ENCODE measurements around the gene COL20A1. TPM values are rescaled to one million over a fixed set of nuclear protein-coding genes. Genes with fewer than 3 reads are reported as not detected.

Gene COL20A1
- total and polyA plus RNA-seq, 2 of the 13 experiments (the other 11 are each of a cell fraction or from before 2014, with no cell fraction given), result not detected

DNA sequence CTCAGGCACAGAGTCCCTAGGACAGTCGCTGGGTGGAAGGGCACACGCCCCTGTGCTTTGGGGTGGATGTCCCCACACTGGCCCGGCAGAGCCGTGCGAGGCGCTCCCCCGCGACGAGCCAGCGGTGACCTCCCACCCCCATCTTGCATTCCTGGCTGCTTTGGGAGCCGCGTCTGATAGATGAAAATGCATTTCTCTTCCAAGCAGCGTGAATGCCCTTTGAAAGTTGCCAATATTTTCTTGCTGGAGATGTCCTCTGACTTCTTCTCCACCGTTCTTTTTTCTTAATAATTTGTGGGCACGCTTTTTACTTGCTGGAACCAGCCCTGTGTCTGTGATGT is 29.9 kb downstream of the COL20A1 start (continued):
- no peak for TF ChIP-seq KLF15 (CRISPR knock-in tag; IDR thresholded peaks at IDR 0.05; ENCODE audit: borderline replicate concordance)

DNA sequence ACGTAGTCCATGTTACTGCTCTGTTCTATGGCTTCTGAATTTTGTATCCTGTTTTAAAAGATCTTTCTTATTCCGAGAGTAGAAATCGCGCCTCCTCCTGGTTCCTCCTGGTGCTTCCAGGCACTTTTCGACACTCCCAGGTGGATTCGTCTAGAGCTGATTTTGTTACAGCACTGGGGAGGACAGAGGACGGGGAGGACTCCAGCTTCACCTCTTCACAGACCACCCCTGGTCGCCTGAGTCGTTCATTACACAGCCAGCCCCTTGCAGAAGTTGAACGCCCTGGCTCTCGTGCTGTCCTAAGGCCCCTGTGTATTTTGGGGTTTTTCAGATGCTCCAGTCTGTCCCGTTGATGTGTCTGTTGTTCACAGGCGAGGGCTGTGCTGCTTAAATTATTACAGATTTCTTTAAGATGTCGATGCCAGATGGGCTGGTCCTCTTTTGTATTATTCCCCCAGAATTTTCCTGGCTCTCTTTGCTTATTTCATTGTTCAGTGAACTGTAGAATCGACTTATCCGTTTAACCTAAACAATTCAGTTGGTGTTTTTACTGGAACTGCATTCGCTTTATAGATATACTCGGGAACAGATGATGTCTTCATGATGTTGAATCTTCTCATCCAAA is 30.5 kb downstream of the COL20A1 start:
- TF ChIP-seq EZH2 (conservative IDR thresholded peaks at IDR 0.05; ENCODE audit: low read depth, low read length) (no peak), MTERF4 (CRISPR knock-in tag; IDR thresholded peaks at IDR 0.05) (no peak), THAP9 (CRISPR knock-in tag; IDR thresholded peaks at IDR 0.05; ENCODE audit: borderline replicate concordance) (no peak), ZNF263 (CRISPR knock-in tag; IDR thresholded peaks at IDR 0.05) (peak; percentile 69), NFYC (CRISPR knock-in tag; IDR thresholded peaks at IDR 0.05) (no peak), NCOA2 (CRISPR knock-in tag; IDR thresholded peaks at IDR 0.05) (no peak), CTCF (CRISPR knock-in tag; IDR thresholded peaks at IDR 0.05) (peak; percentile 18; the same call in 1 of the 2 replicates), ARID3A (IDR thresholded peaks at IDR 0.05; ENCODE audit: low read depth, low read length) (no peak), HNRNPL (IDR thresholded peaks at IDR 0.05; ENCODE audit: low read depth, low read length) (no peak), SIX1 (CRISPR knock-in tag; IDR thresholded peaks at IDR 0.05; ENCODE audit: borderline replicate concordance) (no peak)
- TF ChIP-seq, protein P1, sequence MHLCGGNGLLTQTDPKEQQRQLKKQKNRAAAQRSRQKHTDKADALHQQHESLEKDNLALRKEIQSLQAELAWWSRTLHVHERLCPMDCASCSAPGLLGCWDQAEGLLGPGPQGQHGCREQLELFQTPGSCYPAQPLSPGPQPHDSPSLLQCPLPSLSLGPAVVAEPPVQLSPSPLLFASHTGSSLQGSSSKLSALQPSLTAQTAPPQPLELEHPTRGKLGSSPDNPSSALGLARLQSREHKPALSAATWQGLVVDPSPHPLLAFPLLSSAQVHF (CRISPR knock-in tag; IDR thresholded peaks at IDR 0.05), result no peak
- FAIRE-seq (no peak), DNase-seq (ENCODE audit: low spot score) (no peak), ATAC-seq (no peak)
- Histone ChIP-seq H2AFZ (ENCODE audit: low read length) (no peak overlapping the region), H3K4me2 (ENCODE audit: low read depth, low read length) (no peak overlapping the region), H3K36me3 (replicated peaks in 1 of 2; ENCODE audit: control insufficient read depth in 1 of 2, insufficient read depth in 2 of 2, low read length in 2 of 2) (no peaks in the 10 kb centered on the region), H3K27me3 (ENCODE audit: control insufficient read depth in 1 of 2, insufficient read depth in 2 of 2, low read length in 2 of 2) (peaks cover 8 to 33% of the 10 kb centered on the region in 2 experiments; a peak in 4 of 5 replicates), H3K27ac (ENCODE audit: extremely low read length, insufficient read depth, low read length) (no peak overlapping the region), H4K20me1 (ENCODE audit: insufficient read depth, low read length) (no peaks in the 10 kb centered on the region; the same call in 1 of the 2 replicates), H3K4me1 (ENCODE audit: insufficient read depth, low read length) (no peaks in the 10 kb centered on the region), H3K9ac (ENCODE audit: insufficient read depth, low read depth, low read length) (no peak overlapping the region), H3K4me3 (replicated peaks in 1 of 3; ENCODE audit: insufficient read depth in 1 of 3, low read depth in 2 of 3, low read length in 3 of 3) (no peak overlapping the region), H3K9me3 (ENCODE audit: low read length) (no peaks in the 10 kb centered on the region), H3K79me2 (ENCODE audit: insufficient read depth, low read length) (no peaks in the 10 kb centered on the region)
- no TSS peak for BruUV-seq (replicated peaks)
- intact Hi-C loops (cut with micrococcal nuclease; ENCODE audit: unreplicated experiment) (no loop called here), in situ Hi-C loops (cut with HindIII; ENCODE audit: extremely low pct_ligation_motif_present, low pct_unique_long_range_greater_than_20kb) (no loop called here)
- POLR2A ChIA-PET, result no interaction called here
- WGBS (ENCODE audit: low lambda C conversion rate), result 19% methylated on average over 18 of the region's 18 CpGs
- CTCF ChIA-PET (ENCODE audit: low intra/inter-chr PET ratio, low total read pairs), result no interaction called here
